D721Med (cell line): ENCODE results near the gene UBL5.
A peak's percentile ranks its signal among the peaks of the same experiment; 100 is the strongest.
"Not testable (repeated sequence)": the region's sequence is repeated elsewhere in the genome, so short reads cannot be mapped to it uniquely, and the experiment has no call there.

Experiments
- DNase-seq: peaks from one replicate; pipeline ENCODE4 v3.0.0; 2011; ENCODE audit warnings: low spot score; ENCODE audit not compliant: insufficient read length
- FAIRE-seq: peaks from 2 replicates; lab custom pipeline; 2011; peaks lifted over from hg19 to GRCh38; lab: Jason Lieb, UNC
- CTCF ChIP-seq: IDR thresholded peaks from 2 replicates; pipeline ENCODE4 v1.5.1; 2012; ENCODE audit warnings: mild to moderate bottlenecking, control low read depth; ENCODE audit not compliant: insufficient read depth; ENCODE audit errors: missing control alignments

The UBL5 gene

GRCh38 chr19:9827289-9828238 lies at the start of gene UBL5:
Gene UBL5, plus strand, starts transcription at chr19:9827918. Its CDS starts 420 bp downstream, at chr19:9828338.
- peak; percentile 98 for DNase-seq
- FAIRE-seq: peak; percentile 6
- no peak for TF ChIP-seq CTCF

GRCh38 chr19:9782338-9782737 lies 45.4 kb upstream of the UBL5 start:
- DNase-seq (no peak), FAIRE-seq (no peak)
- TF ChIP-seq CTCF: no peak

- not testable (repeated sequence) for FAIRE-seq
Measured at GRCh38 chr19:9784163-9784496, 43.6 kb upstream of the UBL5 start.

GRCh38 chr19:9785367-9786331 lies 42.1 kb upstream of the UBL5 start:
- FAIRE-seq: no peak
- peak; percentile 77 for DNase-seq

More at GRCh38 chr19:9784163-9784496, 43.6 kb upstream of the UBL5 start:
- DNase-seq: not testable (repeated sequence)

GRCh38 chr19:9786342-9786741 lies 41.4 kb upstream of the UBL5 start:
- no peak for TF ChIP-seq CTCF
- FAIRE-seq (no peak), DNase-seq (no peak)

More at GRCh38 chr19:9785367-9786331, 42.1 kb upstream of the UBL5 start:
- TF ChIP-seq CTCF: no peak

- FAIRE-seq (no peak), DNase-seq (no peak)
- TF ChIP-seq CTCF: no peak
Measured at GRCh38 chr19:9786819-9787218, 40.9 kb upstream of the UBL5 start.

- not testable (repeated sequence) for FAIRE-seq, DNase-seq
Measured at GRCh38 chr19:9788604-9789003, 39.1 kb upstream of the UBL5 start.
